Jurkat, Clone E6-1 (cell line): Measurements from ENCODE around the gene CIB1.

Experiments used
- DNase-seq: peaks from one replicate; pipeline ENCODE4 v3.0.0-alpha.2; 2011; ENCODE audit warnings: low read depth, low spot score
- H3K4me3 ChIP-seq: 2 replicates; pipeline ENCODE4 v1.5.1; 2011; ENCODE audit warnings: mild to moderate bottlenecking, low read length, control low read depth, moderate library complexity

The CIB1 gene

GRCh38 chr15:90243943-90244639 is 10.3 kb upstream of the CIB1 start:
- H3K4me3 ChIP-seq, result no peak overlapping the region
- DNase-seq, result no peak

GRCh38 chr15:90241343-90242192 is 7.8 kb upstream of the CIB1 start:
- H3K4me3 ChIP-seq, result no peak overlapping the region
- DNase-seq, result no peak

- no peak overlapping the region for H3K4me3 ChIP-seq
- DNase-seq, result no peak
These were observed 7.1 kb upstream of the CIB1 start for GRCh38 chr15:90240856-90241255.

GRCh38 chr15:90239371-90239770 is 5.6 kb upstream of the CIB1 start:
- DNase-seq, result no peak
- no peak overlapping the region for H3K4me3 ChIP-seq

- peak within 1 kb of the TSS; percentile 90 for H3K4me3 ChIP-seq
- peak; percentile 91 for DNase-seq
These were observed 601 bp upstream of the CIB1 start, which contains the start of gene GDPGP1 for GRCh38 chr15:90234096-90234988. TSS of gene GDPGP1 (plus strand) at chr15:90234209. CDS start at chr15:90240909, 6,700 bp downstream.

GRCh38 chr15:90232941-90233386 is 777 bp downstream of the CIB1 start:
- no peak for DNase-seq

GRCh38 chr15:90232196-90232595 is 1.5 kb downstream of the CIB1 start:
- H3K4me3 ChIP-seq, result peak overlapping the region; percentile 83
- no peak for DNase-seq

More at GRCh38 chr15:90232941-90233386, 777 bp downstream of the CIB1 start:
- peak overlapping the region; percentile 83 for H3K4me3 ChIP-seq

- H3K4me3 ChIP-seq, result peak overlapping the region; percentile 45
- DNase-seq, result peak; percentile 86
These were observed 2.4 kb downstream of the CIB1 start for GRCh38 chr15:90231028-90232017.

GRCh38 chr15:90230610-90231009 is 3.1 kb downstream of the CIB1 start:
- H3K4me3 ChIP-seq, result peak overlapping the region; percentile 45
- DNase-seq, result no peak

GRCh38 chr15:90230071-90230494 is 3.7 kb downstream of the CIB1 start:
- DNase-seq, result no peak
- H3K4me3 ChIP-seq, result no peak overlapping the region

- DNase-seq, result no peak
- no peak overlapping the region for H3K4me3 ChIP-seq
These were observed 4.8 kb downstream of the CIB1 start for GRCh38 chr15:90228960-90229359.

- DNase-seq, result no peak
- no peak overlapping the region for H3K4me3 ChIP-seq
These were observed 5.6 kb downstream of the CIB1 start for GRCh38 chr15:90227816-90228772.

- DNase-seq, result no peak
- H3K4me3 ChIP-seq, result no peak overlapping the region
These were observed 6.4 kb downstream of the CIB1 start for GRCh38 chr15:90227336-90227735.

GRCh38 chr15:90225504-90226234 is 8.1 kb downstream of the CIB1 start:
- H3K4me3 ChIP-seq, result no peak overlapping the region
- no peak for DNase-seq

- no peak overlapping the region for H3K4me3 ChIP-seq
- DNase-seq, result no peak
These were observed 8.7 kb downstream of the CIB1 start for GRCh38 chr15:90225047-90225446.

- no peak for DNase-seq
These were observed 10.1 kb downstream of the CIB1 start for GRCh38 chr15:90223441-90224165.

More at GRCh38 chr15:90223441-90224165, 10.1 kb downstream of the CIB1 start:
- H3K4me3 ChIP-seq, result no peak overlapping the region
